Gastrocnemius medialis (tissue), 4 donors: ENCODE results near the gene BTLA. TPM values are rescaled to one million over a fixed set of nuclear protein-coding genes. Genes with fewer than 3 reads are reported as not detected.

Source experiments
- ATAC-seq, 2 donors: fragments of 150-250 bp; one replicate each; pipeline ENCODE4 v1.9.1; 2016
- DNase-seq, 2 donors: peaks; one replicate each; pipeline ENCODE4 v3.0.0-alpha.2; 2019
- H3K27ac ChIP-seq, 4 donors: fragments of 200-600 bp; sonication (generic); 1 replicate in 1 of 4; 2 replicates in 3 of 4; pipeline ENCODE4 v1.5.1; 2016 to 2018; ENCODE audit warnings: mild to moderate bottlenecking in 2 of 4, moderate library complexity in 1 of 4
- H3K27me3 ChIP-seq, 3 donors: fragments of 200-600 bp; sonication (generic) in 2 of 3; 1 replicate in 1 of 3; 2 replicates in 2 of 3; pipeline versions ENCODE4 v1.5.1 to v1.6.0; 2016 to 2019; ENCODE audit warnings: mild to moderate bottlenecking in 1 of 3, moderate library complexity in 1 of 3
- H3K36me3 ChIP-seq, 2 donors: fragments of 200-600 bp; sonication (generic) in 1 of 2; one replicate each; pipeline ENCODE4 v1.5.1; 2017 to 2018
- H3K4me1 ChIP-seq, 2 donors: fragments of 200-600 bp; sonication (generic) in 1 of 2; one replicate each; pipeline ENCODE4 v1.5.1; 2016 to 2017; ENCODE audit warnings: mild to moderate bottlenecking in 2 of 2
- H3K4me3 ChIP-seq, 4 donors: fragments of 200-600 bp; sonication (generic) in 3 of 4; 1 replicate in 1 of 4; 2 replicates in 3 of 4; pipeline ENCODE4 v1.5.1; 2016 to 2019; ENCODE audit warnings: mild to moderate bottlenecking in 2 of 4
- H3K9me3 ChIP-seq, 3 donors: fragments of 200-600 bp; sonication (generic) in 2 of 3; 1 replicate in 1 of 3; 2 replicates in 2 of 3; pipeline ENCODE4 v1.5.1; 2016 to 2019
- CTCF ChIP-seq, 5 experiments: fragments of 450-650 bp in 3 of 5; fragments of 200-600 bp in 2 of 5; sonication (generic) in 2 of 5; IDR thresholded peaks in 4 of 5; conservative IDR thresholded peaks in 1 of 5; 1 replicate in 4 of 5; 2 replicates in 1 of 5; pipeline ENCODE4 v1.5.1; 2016 to 2019; ENCODE audit warnings: antibody characterized with exemption in 5 of 5, mild to moderate bottlenecking in 3 of 5, moderate library complexity in 3 of 5
- POLR2A ChIP-seq, 2 donors: fragments of 450-650 bp; IDR thresholded peaks; one replicate each; pipeline ENCODE4 v1.6.1; 2017; ENCODE audit warnings: antibody characterized with exemption in 2 of 2, mild to moderate bottlenecking in 2 of 2, moderate library complexity in 2 of 2
- in situ Hi-C, 4 donors: fragments of 200-750 bp; cut with MboI; loops; one replicate each; pipeline versions ENCODE4 v1.15.0 to v1.8.0; 2017; ENCODE audit warnings: low sequenced_read_pairs in 4 of 4
- intact Hi-C: fragments of 100-400 bp; cut with DNase I; formaldehyde crosslinking; loops from one replicate; pipeline ENCODE4 v1.15.1; 2023; ENCODE audit warnings: low total_unique reads
- total RNA-seq, 4 donors: library from RNA; depleted of rRNA; stranded (reverse); fragments of >200 nt; gene quantifications; one replicate each; pipeline versions ENCODE4 v1.1.0 to v1.2.3, GENCODE V29; 2016

BTLA gene
- total RNA-seq, 4 donors from 2014 or later = not detected

- Histone ChIP-seq H3K9me3 (no peaks in the 10 kb centered on the region), H3K36me3 (no peaks in the 10 kb centered on the region), H3K4me1 (no peaks in the 10 kb centered on the region), H3K4me3 (no peak overlapping the region), H3K27ac (no peak overlapping the region), H3K27me3 (no peaks in the 10 kb centered on the region)
- DNase-seq = no peak
- TF ChIP-seq CTCF (IDR thresholded peaks at IDR 0.05 in 4 of 5, conservative IDR thresholded peaks at IDR 0.05 in 1 of 5) (no peak), POLR2A (IDR thresholded peaks at IDR 0.05) (no peak)
- ATAC-seq = no peak
- in situ Hi-C loops (no loop called here), intact Hi-C loops (no loop called here)
Observed at GRCh38 chr3:112476346-112476745, 22.9 kb downstream of the BTLA start.

- Histone ChIP-seq H3K27me3 (no peaks in the 10 kb centered on the region), H3K9me3 (no peaks in the 10 kb centered on the region), H3K4me1 (no peaks in the 10 kb centered on the region), H3K27ac (no peak overlapping the region), H3K36me3 (no peaks in the 10 kb centered on the region), H3K4me3 (no peak overlapping the region)
- no peak for DNase-seq
- in situ Hi-C loops = no loop called here
- TF ChIP-seq CTCF (IDR thresholded peaks at IDR 0.05 in 4 of 5, conservative IDR thresholded peaks at IDR 0.05 in 1 of 5) = no peak
- no peak for TF ChIP-seq POLR2A (IDR thresholded peaks at IDR 0.05)
- ATAC-seq = no peak
- intact Hi-C loops = no loop called here
Observed at GRCh38 chr3:112474796-112475195, 24.5 kb downstream of the BTLA start.

- H3K27ac ChIP-seq = no peak overlapping the region
- no peak overlapping the region for H3K4me3 ChIP-seq
- no peaks in the 10 kb centered on the region for H3K27me3 ChIP-seq
- TF ChIP-seq POLR2A (IDR thresholded peaks at IDR 0.05) (no peak), CTCF (IDR thresholded peaks at IDR 0.05 in 4 of 5, conservative IDR thresholded peaks at IDR 0.05 in 1 of 5) (no peak)
- intact Hi-C loops = no loop called here
- in situ Hi-C loops = no loop called here
- DNase-seq (no peak), ATAC-seq (no peak)
- no peaks in the 10 kb centered on the region for H3K4me1 ChIP-seq
- H3K36me3 ChIP-seq = no peaks in the 10 kb centered on the region
- H3K9me3 ChIP-seq = no peaks in the 10 kb centered on the region
Observed at GRCh38 chr3:112472691-112473090, 26.6 kb downstream of the BTLA start.

DNA sequence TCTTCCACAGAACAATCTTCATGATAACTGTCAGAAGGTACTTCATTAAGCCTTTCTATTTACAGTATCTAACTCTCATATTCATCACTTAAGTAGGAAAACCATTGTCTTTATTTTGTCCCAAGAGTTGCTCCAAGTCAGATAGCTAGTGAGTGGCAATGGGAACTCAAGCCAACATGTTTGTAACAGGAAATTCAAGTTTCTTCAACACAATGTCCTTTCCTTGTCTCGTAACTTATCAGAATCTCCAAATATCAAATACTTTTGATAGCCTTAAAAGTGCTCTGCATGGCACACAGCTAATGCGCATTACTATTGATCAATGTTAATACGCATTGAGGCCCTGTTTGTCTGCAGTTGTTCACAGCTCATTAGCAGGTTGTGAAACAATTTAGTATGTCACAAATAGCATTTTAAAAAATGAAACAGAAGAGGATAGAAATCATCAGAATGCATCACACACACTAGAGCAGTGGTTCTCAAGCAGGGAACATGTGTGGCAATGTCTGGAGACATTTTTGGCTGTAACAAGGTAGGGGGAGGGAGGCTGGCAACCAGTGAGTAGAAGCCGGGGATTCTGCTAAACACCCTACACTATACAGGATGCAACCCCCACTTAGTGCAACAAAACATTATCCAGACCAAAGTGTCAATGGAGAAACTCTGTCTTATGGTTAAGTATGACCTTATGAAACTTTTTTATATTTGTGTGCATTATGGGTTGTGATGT is 27.5 kb downstream of the BTLA start:
- TF ChIP-seq POLR2A (IDR thresholded peaks at IDR 0.05) (no peak), CTCF (IDR thresholded peaks at IDR 0.05 in 4 of 5, conservative IDR thresholded peaks at IDR 0.05 in 1 of 5) (no peak)
- no peaks in the 10 kb centered on the region for H3K9me3 ChIP-seq
- intact Hi-C loops = no loop called here
- in situ Hi-C loops = no loop called here
- H3K27ac ChIP-seq = no peak overlapping the region
- ATAC-seq (no peak), DNase-seq (no peak)
- no peak overlapping the region for H3K4me3 ChIP-seq
- no peaks in the 10 kb centered on the region for H3K27me3 ChIP-seq
- no peaks in the 10 kb centered on the region for H3K4me1 ChIP-seq
- H3K36me3 ChIP-seq = no peaks in the 10 kb centered on the region

GRCh38 chr3:112470788-112471187 is 28.5 kb downstream of the BTLA start:
- Histone ChIP-seq H3K27ac (no peak overlapping the region), H3K36me3 (no peaks in the 10 kb centered on the region), H3K27me3 (no peaks in the 10 kb centered on the region), H3K9me3 (no peaks in the 10 kb centered on the region), H3K4me3 (no peak overlapping the region), H3K4me1 (no peaks in the 10 kb centered on the region)
- DNase-seq (no peak), ATAC-seq (no peak)
- intact Hi-C loops = no loop called here
- in situ Hi-C loops = no loop called here
- TF ChIP-seq CTCF (IDR thresholded peaks at IDR 0.05 in 4 of 5, conservative IDR thresholded peaks at IDR 0.05 in 1 of 5) (no peak), POLR2A (IDR thresholded peaks at IDR 0.05) (no peak)
